GM12891 (cell line): ENCODE data around the gene PAN3.

Experiments used
- DNase-seq: peaks from one replicate; pipeline ENCODE4 v3.0.0; 2011; ENCODE audit warnings: low spot score; ENCODE audit not compliant: insufficient read length
- FAIRE-seq: peaks from 2 replicates; lab custom pipeline; 2011; peaks lifted over from hg19 to GRCh38; lab: Jason Lieb, UNC
- PAX5 ChIP-seq: IDR thresholded peaks from 2 replicates; pipeline ENCODE4 v1.6.1; 2011; ENCODE audit warnings: low read length, moderate library complexity, mild to moderate bottlenecking; ENCODE audit not compliant: insufficient read depth, severe bottlenecking
- POLR2A ChIP-seq: IDR thresholded peaks from 2 replicates; pipeline ENCODE4 v1.6.1; 2011; ENCODE audit warnings: low read depth, low read length, control low read depth
- POLR2AphosphoS5 ChIP-seq: IDR thresholded peaks from 2 replicates; pipeline ENCODE4 v1.6.1; 2011; ENCODE audit warnings: low read depth, low read length, control low read depth
- POU2F2 ChIP-seq: IDR thresholded peaks from 2 replicates; pipeline ENCODE4 v1.6.1; 2011; ENCODE audit warnings: low read depth, mild to moderate bottlenecking, control low read depth, low read length, moderate library complexity
- SPI1 ChIP-seq: IDR thresholded peaks from 2 replicates; pipeline ENCODE4 v1.6.1; 2011; ENCODE audit warnings: low read depth, low read length, control low read depth
- TAF1 ChIP-seq: IDR thresholded peaks from 2 replicates; pipeline ENCODE4 v1.6.1; 2011; ENCODE audit warnings: low read depth, low read length, control low read depth

The PAN3 gene

GRCh38 chr13:28338742-28339141 lies 200.4 kb downstream of the PAN3 start:
- DNase-seq = no peak
- no peak for TF ChIP-seq POLR2AphosphoS5
- TF ChIP-seq TAF1 = no peak
- TF ChIP-seq PAX5 = no peak
- no peak for TF ChIP-seq SPI1
- TF ChIP-seq POU2F2 = no peak
- TF ChIP-seq POLR2A = no peak
- FAIRE-seq = no peak

- FAIRE-seq (no peak), DNase-seq (no peak)
- TF ChIP-seq POLR2AphosphoS5 (no peak), TAF1 (no peak), PAX5 (no peak), POU2F2 (no peak), SPI1 (no peak), POLR2A (no peak)
Measured at GRCh38 chr13:28339419-28339818, 201.1 kb downstream of the PAN3 start.

GRCh38 chr13:28340272-28340793 lies 202.0 kb downstream of the PAN3 start:
- no peak for FAIRE-seq
- DNase-seq = no peak
- no peak for TF ChIP-seq POU2F2
- TF ChIP-seq POLR2A = no peak
- no peak for TF ChIP-seq POLR2AphosphoS5
- TF ChIP-seq PAX5 = no peak
- no peak for TF ChIP-seq TAF1
- TF ChIP-seq SPI1 = no peak

GRCh38 chr13:28342251-28342650 lies 203.9 kb downstream of the PAN3 start:
- DNase-seq (no peak), FAIRE-seq (no peak)
- TF ChIP-seq POLR2AphosphoS5 = no peak
- TF ChIP-seq POU2F2 = no peak
- TF ChIP-seq POLR2A = no peak
- no peak for TF ChIP-seq PAX5
- TF ChIP-seq TAF1 = no peak
- TF ChIP-seq SPI1 = no peak

GRCh38 chr13:28344163-28344562 lies 205.8 kb downstream of the PAN3 start:
- DNase-seq (no peak), FAIRE-seq (no peak)
- no peak for TF ChIP-seq PAX5
- TF ChIP-seq POLR2AphosphoS5 = no peak
- TF ChIP-seq POU2F2 = no peak
- no peak for TF ChIP-seq POLR2A
- TF ChIP-seq SPI1 = no peak
- TF ChIP-seq TAF1 = no peak
